IMR-90 (cell line): ENCODE measurements around the gene ERC2. TPM values are rescaled to one million over a fixed set of nuclear protein-coding genes. Genes with fewer than 3 reads are reported as not detected.

ENCODE experiments used
- ATAC-seq: fragments of 200-7000 bp; cut with Tn5 transposase; 2 replicates; pipeline ENCODE4 v1.9.1; 2020; ENCODE audit warnings: low read depth, mild to moderate bottlenecking, moderate library complexity
- BruUV-seq: library from RNA; stranded (reverse); fragments of 400-500 nt; replicated peaks from 2 replicates; lab custom pipeline; 2021; lab: Mats Ljungman, UMichigan
- CTCF ChIA-PET: fragments of 300-600 bp; formaldehyde crosslinking; extraction: SDS; loops from one replicate; lab custom pipeline; 2021; ENCODE audit warnings: antibody characterized with exemption; lab: Yijun Ruan, JAX
- POLR2A ChIA-PET: fragments of 300-600 bp; sonication (Branson Sonifier 250); formaldehyde crosslinking; loops from one replicate; lab custom pipeline; 2022; ENCODE audit warnings: antibody characterized with exemption; ENCODE audit not compliant: unreplicated experiment; lab: Charles Lee
- DNase-seq: peaks from one replicate; pipeline ENCODE4 v3.0.0; 2013
- H2AFZ ChIP-seq: replicated peaks from 2 replicates; pipeline ENCODE3; 2013; ENCODE audit warnings: low read length, mild to moderate bottlenecking; ENCODE audit not compliant: poor library complexity
- H2AK5ac ChIP-seq: 2 replicates; pipeline ENCODE4 v1.6.1; 2013; ENCODE audit warnings: low read depth, low read length, inconsistent platforms
- H2AK9ac ChIP-seq: replicated peaks from 2 replicates; pipeline ENCODE3; 2013; ENCODE audit warnings: mild to moderate bottlenecking, low read depth, low read length, moderate library complexity; ENCODE audit not compliant: poor library complexity
- H2BK120ac ChIP-seq: 2 replicates; pipeline ENCODE4 v1.6.1; 2013; ENCODE audit warnings: low read depth, low read length, inconsistent platforms
- H2BK15ac ChIP-seq: 3 replicates; pipeline ENCODE4 v1.6.1; 2013; ENCODE audit warnings: low read depth, low read length, inconsistent platforms
- H2BK20ac ChIP-seq: 2 replicates; pipeline ENCODE4 v1.6.1; 2013; ENCODE audit warnings: low read depth, mild to moderate bottlenecking, inconsistent platforms, low read length, moderate library complexity
- H2BK5ac ChIP-seq: 2 replicates; pipeline ENCODE4 v1.6.1; 2013; ENCODE audit warnings: mild to moderate bottlenecking, low read depth, low read length, inconsistent platforms; ENCODE audit not compliant: poor library complexity, severe bottlenecking
- H3K14ac ChIP-seq: replicated peaks from 2 replicates; pipeline ENCODE4 v1.6.1; 2013; ENCODE audit warnings: low read depth, low read length, inconsistent platforms
- H3K18ac ChIP-seq: 2 replicates; pipeline ENCODE4 v1.6.1; 2013; ENCODE audit warnings: low read depth, low read length, control low read depth
- H3K23ac ChIP-seq: 2 replicates; pipeline ENCODE4 v1.6.1; 2013; ENCODE audit warnings: low read depth, low read length, inconsistent platforms
- H3K27ac ChIP-seq: 2 replicates; pipeline ENCODE4 v1.5.1; 2013; ENCODE audit warnings: mild to moderate bottlenecking, control low read depth, low read length; ENCODE audit not compliant: insufficient read depth
- H3K27me3 ChIP-seq: 2 replicates; pipeline ENCODE4 v1.6.1; 2013; ENCODE audit warnings: low read length; ENCODE audit not compliant: control insufficient read depth, insufficient read depth
- H3K36me3 ChIP-seq: 2 replicates; pipeline ENCODE4 v1.6.1; 2013; ENCODE audit warnings: low read length, mixed read lengths; ENCODE audit not compliant: control insufficient read depth, insufficient read depth
- H3K4ac ChIP-seq: 2 replicates; pipeline ENCODE4 v1.6.1; 2013; ENCODE audit warnings: low read depth, low read length, inconsistent platforms
- H3K4me1 ChIP-seq: 2 replicates; pipeline ENCODE4 v1.6.1; 2013; ENCODE audit warnings: low read length, mixed read lengths; ENCODE audit not compliant: control insufficient read depth, insufficient read depth
- H3K4me2 ChIP-seq: 2 replicates; pipeline ENCODE4 v1.6.1; 2013; ENCODE audit warnings: low read depth, mild to moderate bottlenecking, control low read depth, low read length, moderate library complexity
- H3K4me3 ChIP-seq: 2 replicates; pipeline ENCODE4 v1.5.1; 2013; ENCODE audit warnings: low read depth, mild to moderate bottlenecking, control low read depth, low read length, moderate library complexity; ENCODE audit not compliant: insufficient read depth
- H3K56ac ChIP-seq: 2 replicates; pipeline ENCODE4 v1.6.1; 2013; ENCODE audit warnings: low read length, inconsistent platforms; ENCODE audit not compliant: insufficient read depth; ENCODE audit errors: extremely low read depth
- H3K79me1 ChIP-seq, 2 experiments: 2 replicates each; pipeline ENCODE4 v1.6.1; 2013; ENCODE audit warnings: low read length in 2 of 2, inconsistent platforms in 1 of 2, low read depth in 1 of 2
- H3K9ac ChIP-seq: 2 replicates; pipeline ENCODE4 v1.6.1; 2013; ENCODE audit warnings: low read depth, low read length, control low read depth
- H3K9me1 ChIP-seq: 2 replicates; pipeline ENCODE4 v1.6.1; 2013; ENCODE audit warnings: low read length, inconsistent platforms; ENCODE audit not compliant: insufficient read depth
- H3K9me3 ChIP-seq: 2 replicates; pipeline ENCODE4 v1.6.1; 2013; ENCODE audit warnings: low read length; ENCODE audit not compliant: control insufficient read depth, insufficient read depth
- H4K20me1 ChIP-seq: 2 replicates; pipeline ENCODE4 v1.6.1; 2013; ENCODE audit warnings: low read length, inconsistent platforms; ENCODE audit not compliant: insufficient read depth
- H4K5ac ChIP-seq: 2 replicates; pipeline ENCODE4 v1.6.1; 2013; ENCODE audit warnings: mild to moderate bottlenecking, low read depth, low read length, control low read depth
- H4K8ac ChIP-seq, 2 experiments: 2 replicates each; pipeline ENCODE4 v1.6.1; 2013; ENCODE audit warnings: low read depth in 2 of 2, low read length in 2 of 2, control low read depth in 1 of 2, inconsistent platforms in 1 of 2
- H4K91ac ChIP-seq: 2 replicates; pipeline ENCODE4 v1.6.1; 2013; ENCODE audit warnings: low read depth, low read length, inconsistent platforms; ENCODE audit not compliant: insufficient read depth
- CHD1 ChIP-seq: IDR thresholded peaks from 2 replicates; pipeline ENCODE4 v1.6.1; 2012; ENCODE audit warnings: low read depth, low read length, improper control_type of control experiment
- ELK1 ChIP-seq: fragments of 150-350 bp; IDR thresholded peaks from 2 replicates; pipeline ENCODE4 v1.6.1; 2016; ENCODE audit warnings: low read depth, mild to moderate bottlenecking, low read length, moderate library complexity, borderline replicate concordance
- RFX5 ChIP-seq: IDR thresholded peaks from 2 replicates; pipeline ENCODE4 v1.8.0; 2012; ENCODE audit warnings: low read depth, mild to moderate bottlenecking, low read length, moderate library complexity
- WGBS, 2 experiments: methylation state at CpG; one replicate each; pipeline versions ENCODE4 v1.1.5 to v1.1.7; 2013; ENCODE audit warnings: missing lambda C conversion rate in 2 of 2; ENCODE audit not compliant: insufficient read length in 1 of 2; ENCODE audit errors: extremely low coverage in 2 of 2; 5-methylcytosine and 5-hydroxymethylcytosine counted together
- dilution Hi-C: fragments of 300-500 bp; cut with HindIII; formaldehyde crosslinking; loops from one replicate; pipeline ENCODE4 v1.14.3; 2018; ENCODE audit warnings: low sequenced_read_pairs; ENCODE audit not compliant: unreplicated experiment
- in situ Hi-C: fragments of 300-500 bp; cut with MboI; formaldehyde crosslinking; loops from 3 replicates; pipeline ENCODE4 v1.14.3; 2019; ENCODE audit warnings: low sequenced_read_pairs, inconsistent platforms, mixed read lengths
- intact Hi-C: fragments of 100-400 bp; cut with micrococcal nuclease; formaldehyde crosslinking; loops from 2 replicates; pipeline ENCODE4 v1.10.0; 2022
- polyA plus RNA-seq, 3 experiments: library from polyadenylated mRNA; depleted of rRNA; stranded (reverse); fragments of >200 nt; gene quantifications; 2 replicates each; pipeline ENCODE4 v1.2.3, GENCODE V29; 2012; ENCODE audit warnings: low replicate concordance in 1 of 3
- total RNA-seq: library from RNA; depleted of rRNA; stranded (reverse); fragments of >200 nt; gene quantifications from 2 replicates; pipeline ENCODE4 v1.2.3, GENCODE V29; 2012

The ERC2 gene
- total and polyA plus RNA-seq, 2 of the 4 experiments (the other 2 are of a cell fraction) = 0.17 to 0.18 TPM

- no peak overlapping the region for H3K27ac ChIP-seq
- H2BK120ac ChIP-seq = no peak overlapping the region
- DNase-seq (no peak), ATAC-seq (no peak)
- no peaks in the 10 kb centered on the region for H3K36me3 ChIP-seq
- ChIA-PET CTCF (interaction anchor here (0.8 kb wide), 1 partner anchor 1015 kb away, joined by 3 read pairs; no protein-coding TSS in a partner anchor), POLR2A (no interaction called here)
- no peak overlapping the region for H2AFZ ChIP-seq
- no peak for TF ChIP-seq RFX5
- TF ChIP-seq CHD1 = no peak
- no peak for TF ChIP-seq ELK1
- no peak overlapping the region for H3K18ac ChIP-seq
- no peak overlapping the region for H2AK5ac ChIP-seq
- no TSS peak for BruUV-seq
- no peaks in the 10 kb centered on the region for H3K79me1 ChIP-seq
- no peak overlapping the region for H3K9ac ChIP-seq
- no peak overlapping the region for H2BK20ac ChIP-seq
- no peak overlapping the region for H4K5ac ChIP-seq
- intact Hi-C loops (no loop called here), dilution Hi-C loops (no loop called here), in situ Hi-C loops (no loop called here)
- no CpG with 5 or more reads among the region's 4 CpGs for WGBS, 2 experiments
- no peaks in the 10 kb centered on the region for H3K9me3 ChIP-seq
- no peaks in the 10 kb centered on the region for H3K4me1 ChIP-seq
- no peaks in the 10 kb centered on the region for H3K27me3 ChIP-seq
- H2BK15ac ChIP-seq = no peak overlapping the region
- no peak overlapping the region for H4K91ac ChIP-seq
- no peak overlapping the region for H2BK5ac ChIP-seq
- no peak overlapping the region for H3K4me3 ChIP-seq
- H3K4ac ChIP-seq = no peak overlapping the region
- 0 out of 2 replicates have a peak, but pooled peaks cover 4% of the 10 kb centered on the region for H3K9me1 ChIP-seq
- no peak overlapping the region for H4K8ac ChIP-seq
- no peak overlapping the region for H2AK9ac ChIP-seq
- H3K56ac ChIP-seq = no peak overlapping the region
- no peak overlapping the region for H3K23ac ChIP-seq
- H3K4me2 ChIP-seq = no peak overlapping the region
- H4K20me1 ChIP-seq = no peaks in the 10 kb centered on the region
- no peak overlapping the region for H3K14ac ChIP-seq
Observed at GRCh38 chr3:55868347-55868746, 599.9 kb downstream of the ERC2 start.
